Measurements from ENCODE around the gene SMYD3.
"Not testable (repeated sequence)": the region's sequence is repeated elsewhere in the genome, so short reads cannot be mapped to it uniquely, and the experiment has no call there.

SMYD3 gene

GRCh38 chr1:246351721-246352120 is 155.4 kb downstream of the SMYD3 start:
- no peak for DNase-seq (ENCODE audit: low spot score)

GRCh38 chr1:246350745-246351144 is 156.3 kb downstream of the SMYD3 start:
- no peak for DNase-seq (ENCODE audit: low spot score)

GRCh38 chr1:246343937-246344336 is 163.1 kb downstream of the SMYD3 start:
- DNase-seq (ENCODE audit: low spot score): no peak

- no peak for DNase-seq (ENCODE audit: low spot score)
These were observed 163.8 kb downstream of the SMYD3 start for GRCh38 chr1:246343251-246343650.

GRCh38 chr1:246338546-246338945 is 168.5 kb downstream of the SMYD3 start:
- DNase-seq (ENCODE audit: low spot score): no peak

GRCh38 chr1:246338098-246338497 is 169.0 kb downstream of the SMYD3 start:
- no peak for DNase-seq (ENCODE audit: low spot score)

- no peak for DNase-seq (ENCODE audit: low spot score)
These were observed 171.9 kb downstream of the SMYD3 start for GRCh38 chr1:246335151-246335550.

- DNase-seq (ENCODE audit: low spot score): no peak
These were observed 173.2 kb downstream of the SMYD3 start for GRCh38 chr1:246333855-246334254.

GRCh38 chr1:246332078-246332477 is 175.0 kb downstream of the SMYD3 start:
- DNase-seq (ENCODE audit: low spot score): no peak

- no peak for DNase-seq (ENCODE audit: low spot score)
These were observed 177.2 kb downstream of the SMYD3 start for GRCh38 chr1:246329900-246330299.

- DNase-seq (ENCODE audit: low spot score): not testable (repeated sequence)
These were observed 177.8 kb downstream of the SMYD3 start for GRCh38 chr1:246329292-246329691.

- no peak for DNase-seq (ENCODE audit: low spot score)
These were observed 182.4 kb downstream of the SMYD3 start for GRCh38 chr1:246324711-246325110.

- not testable (repeated sequence) for DNase-seq (ENCODE audit: low spot score)
These were observed 183.0 kb downstream of the SMYD3 start for GRCh38 chr1:246324033-246324432.

GRCh38 chr1:246320286-246320685 is 186.8 kb downstream of the SMYD3 start:
- DNase-seq (ENCODE audit: low spot score): no peak

GRCh38 chr1:246319083-246319714 is 187.9 kb downstream of the SMYD3 start:
- DNase-seq (ENCODE audit: low spot score): no peak

- no peak for DNase-seq (ENCODE audit: low spot score)
These were observed 188.5 kb downstream of the SMYD3 start for GRCh38 chr1:246318622-246319021.

GRCh38 chr1:246318036-246318359 is 189.1 kb downstream of the SMYD3 start:
- no peak for DNase-seq (ENCODE audit: low spot score)

GRCh38 chr1:246317332-246318035 is 189.6 kb downstream of the SMYD3 start:
- no peak for DNase-seq (ENCODE audit: low spot score)

GRCh38 chr1:246311461-246311860 is 195.6 kb downstream of the SMYD3 start:
- DNase-seq (ENCODE audit: low spot score): no peak

- DNase-seq (ENCODE audit: low spot score): no peak
These were observed 197.7 kb downstream of the SMYD3 start for GRCh38 chr1:246309247-246309884.

- no peak for DNase-seq (ENCODE audit: low spot score)
These were observed 198.5 kb downstream of the SMYD3 start for GRCh38 chr1:246308533-246309075.

GRCh38 chr1:246306415-246307037 is 200.6 kb downstream of the SMYD3 start:
- DNase-seq (ENCODE audit: low spot score): no peak

Data from Ammon's horn (tissue), 1 donor.